Loucy (cell line): ENCODE data around the gene MOK.

ENCODE experiments used
- H2AFZ ChIP-seq: fragments of 200-600 bp; sonication (generic); 2 replicates; pipeline ENCODE4 v1.6.0; 2016; ENCODE audit warnings: antibody characterized with exemption, mild to moderate bottlenecking, low read length, moderate library complexity
- H3F3A ChIP-seq: fragments of 200-600 bp; 2 replicates; pipeline ENCODE4 v1.6.0; 2016; ENCODE audit warnings: antibody characterized with exemption, low read depth, mild to moderate bottlenecking
- H3K27me3 ChIP-seq: fragments of 200-600 bp; sonication (generic); 2 replicates; pipeline ENCODE4 v1.6.1; 2014; ENCODE audit warnings: low read length, mild to moderate bottlenecking; ENCODE audit not compliant: insufficient read depth, poor library complexity, severe bottlenecking
- H3K36me3 ChIP-seq: fragments of 200-600 bp; sonication (generic); 2 replicates; pipeline ENCODE4 v1.6.1; 2016; ENCODE audit warnings: low read length; ENCODE audit not compliant: insufficient read depth
- H3K4me1 ChIP-seq: fragments of 200-600 bp; sonication (generic); 2 replicates; pipeline ENCODE4 v1.5.1; 2014; ENCODE audit warnings: low read length, mild to moderate bottlenecking; ENCODE audit not compliant: insufficient read depth, poor library complexity, severe bottlenecking
- H3K4me2 ChIP-seq: fragments of 200-600 bp; sonication (generic); 2 replicates; pipeline ENCODE4 v1.6.0; 2014; ENCODE audit warnings: antibody characterized with exemption, low read length, low read depth, mild to moderate bottlenecking; ENCODE audit not compliant: poor library complexity, severe bottlenecking
- H3K4me3 ChIP-seq: fragments of 200-600 bp; sonication (generic); 2 replicates; pipeline ENCODE4 v1.5.1; 2014; ENCODE audit warnings: low read length, mild to moderate bottlenecking, mixed read lengths; ENCODE audit not compliant: poor library complexity, severe bottlenecking
- H3K79me2 ChIP-seq: fragments of 200-600 bp; sonication (generic); 2 replicates; pipeline ENCODE4 v1.6.1; 2014; ENCODE audit warnings: low read length; ENCODE audit not compliant: insufficient read depth
- H3K9ac ChIP-seq: fragments of 200-600 bp; sonication (generic); 2 replicates; pipeline ENCODE4 v1.6.0; 2014; ENCODE audit warnings: mild to moderate bottlenecking, low read depth, low read length, moderate library complexity; ENCODE audit not compliant: poor library complexity, severe bottlenecking
- H3K9me2 ChIP-seq: fragments of 200-600 bp; sonication (generic); replicated peaks from 2 replicates; pipeline ENCODE4 v1.6.1; 2016; ENCODE audit warnings: low read depth, low read length, mixed read lengths
- H3K9me3 ChIP-seq: fragments of 200-600 bp; sonication (generic); 2 replicates; pipeline ENCODE4 v1.6.1; 2014; ENCODE audit warnings: mild to moderate bottlenecking, antibody characterized with exemption, low read length, low read depth; ENCODE audit not compliant: insufficient read depth
- H4K20me1 ChIP-seq: fragments of 200-600 bp; sonication (generic); 2 replicates; pipeline ENCODE4 v1.6.0; 2014; ENCODE audit warnings: antibody characterized with exemption, low read length, mild to moderate bottlenecking; ENCODE audit not compliant: insufficient read depth, poor library complexity, severe bottlenecking
- EZH2phosphoT487 ChIP-seq: fragments of 200-600 bp; IDR thresholded peaks from 2 replicates; pipeline ENCODE4 v1.6.1; 2018; ENCODE audit warnings: antibody characterized with exemption, mild to moderate bottlenecking, moderate library complexity, borderline replicate concordance
- TF ChIP-seq, protein P1 (sequence below): fragments of 200-600 bp; sonication (generic); conservative IDR thresholded peaks from 2 replicates; pipeline ENCODE4 v1.5.1; 2014; ENCODE audit warnings: mild to moderate bottlenecking, antibody characterized with exemption, low read length

Gene MOK

DNA sequence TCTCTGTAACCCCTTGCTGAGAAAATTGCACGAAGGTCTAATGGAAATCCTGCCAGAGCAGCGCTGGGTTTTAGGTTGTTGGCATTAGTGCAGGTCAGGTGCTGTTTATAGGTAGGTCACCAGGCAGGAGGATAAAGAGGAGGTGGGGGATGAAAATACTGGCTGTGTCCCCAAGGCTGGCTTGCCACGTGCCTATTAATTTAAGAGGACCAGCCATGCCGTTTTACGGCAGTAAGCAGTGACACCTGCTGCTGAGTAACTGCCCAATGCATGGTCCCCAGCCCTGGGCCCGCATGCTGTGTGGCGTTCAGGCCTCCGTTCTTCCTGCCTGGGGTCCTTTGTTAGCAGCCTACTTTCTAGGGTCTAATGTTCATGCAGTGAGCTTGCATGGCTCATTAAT lies 98.0 kb downstream of the MOK start:
- H2AFZ ChIP-seq, result no peak overlapping the region
- peaks cover 14% of the 10 kb centered on the region for H4K20me1 ChIP-seq
- H3K4me1 ChIP-seq, result no peaks in the 10 kb centered on the region
- peaks cover 26% of the 10 kb centered on the region; the same call in 1 of the 2 replicates for H3K79me2 ChIP-seq
- no peak overlapping the region for H3K4me2 ChIP-seq
- H3F3A ChIP-seq, result no peaks in the 10 kb centered on the region
- H3K9me2 ChIP-seq, result no peaks in the 10 kb centered on the region
- H3K9me3 ChIP-seq, result no peaks in the 10 kb centered on the region
- H3K4me3 ChIP-seq, result no peak overlapping the region
- no peak overlapping the region for H3K9ac ChIP-seq
- H3K27me3 ChIP-seq, result no peaks in the 10 kb centered on the region
- H3K36me3 ChIP-seq, result peaks cover 65% of the 10 kb centered on the region; the same call in 1 of the 2 replicates
- no peak for TF ChIP-seq EZH2phosphoT487
- TF ChIP-seq, protein P1, sequence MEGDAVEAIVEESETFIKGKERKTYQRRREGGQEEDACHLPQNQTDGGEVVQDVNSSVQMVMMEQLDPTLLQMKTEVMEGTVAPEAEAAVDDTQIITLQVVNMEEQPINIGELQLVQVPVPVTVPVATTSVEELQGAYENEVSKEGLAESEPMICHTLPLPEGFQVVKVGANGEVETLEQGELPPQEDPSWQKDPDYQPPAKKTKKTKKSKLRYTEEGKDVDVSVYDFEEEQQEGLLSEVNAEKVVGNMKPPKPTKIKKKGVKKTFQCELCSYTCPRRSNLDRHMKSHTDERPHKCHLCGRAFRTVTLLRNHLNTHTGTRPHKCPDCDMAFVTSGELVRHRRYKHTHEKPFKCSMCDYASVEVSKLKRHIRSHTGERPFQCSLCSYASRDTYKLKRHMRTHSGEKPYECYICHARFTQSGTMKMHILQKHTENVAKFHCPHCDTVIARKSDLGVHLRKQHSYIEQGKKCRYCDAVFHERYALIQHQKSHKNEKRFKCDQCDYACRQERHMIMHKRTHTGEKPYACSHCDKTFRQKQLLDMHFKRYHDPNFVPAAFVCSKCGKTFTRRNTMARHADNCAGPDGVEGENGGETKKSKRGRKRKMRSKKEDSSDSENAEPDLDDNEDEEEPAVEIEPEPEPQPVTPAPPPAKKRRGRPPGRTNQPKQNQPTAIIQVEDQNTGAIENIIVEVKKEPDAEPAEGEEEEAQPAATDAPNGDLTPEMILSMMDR, result no peak

DNA sequence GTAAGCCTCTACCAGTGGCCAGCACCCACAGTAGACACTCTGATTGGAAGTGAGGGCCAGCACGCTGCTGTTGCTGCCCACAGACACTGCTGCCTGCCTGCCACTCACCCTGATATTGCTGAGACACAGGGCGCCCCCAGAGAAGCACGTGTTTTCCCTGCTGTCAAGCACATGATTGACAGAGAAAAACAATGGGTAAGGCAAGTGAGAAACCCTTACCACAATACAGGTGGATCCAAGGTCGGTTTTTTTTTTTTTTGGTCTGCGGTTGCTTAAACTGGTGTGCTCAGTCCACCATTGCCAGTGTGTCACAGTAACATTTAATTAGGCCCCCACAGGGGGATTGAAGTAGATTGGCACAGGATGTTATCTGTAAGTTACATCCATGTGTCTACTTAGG lies 99.4 kb downstream of the MOK start:
- TF ChIP-seq, protein P1, result no peak
- no peak for TF ChIP-seq EZH2phosphoT487
- Histone ChIP-seq H3K4me1 (peaks cover 5% of the 10 kb centered on the region), H4K20me1 (peaks cover 27% of the 10 kb centered on the region), H3K79me2 (peaks cover 35% of the 10 kb centered on the region; the same call in 1 of the 2 replicates), H3K9me3 (no peaks in the 10 kb centered on the region), H3K27me3 (no peaks in the 10 kb centered on the region), H3K9ac (no peak overlapping the region), H3K36me3 (peaks cover 53% of the 10 kb centered on the region; the same call in 1 of the 2 replicates), H3F3A (no peaks in the 10 kb centered on the region), H3K9me2 (no peaks in the 10 kb centered on the region), H3K4me2 (no peak overlapping the region), H3K4me3 (no peak overlapping the region), H2AFZ (no peak overlapping the region)

DNA sequence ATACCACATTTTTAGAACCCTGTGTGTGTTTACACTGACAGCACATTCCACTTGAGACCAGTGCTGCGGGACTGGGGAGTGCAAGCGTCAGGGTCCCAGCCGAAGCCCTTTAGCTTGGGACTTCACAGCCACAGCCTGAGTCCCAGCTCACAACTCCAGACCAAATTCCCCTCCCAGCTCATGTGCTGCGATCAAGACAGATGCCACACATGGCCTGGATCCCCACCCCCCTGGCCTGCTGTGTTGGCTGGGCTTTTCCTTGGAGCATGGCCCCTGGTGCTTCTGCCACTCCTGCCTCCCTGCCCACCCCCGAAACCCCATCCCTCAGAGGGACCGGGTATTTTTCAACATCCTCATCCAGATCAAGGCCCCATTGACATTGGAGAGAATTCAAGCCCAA lies 101.6 kb downstream of the MOK start:
- Histone ChIP-seq H4K20me1 (peaks cover 36% of the 10 kb centered on the region), H3F3A (no peaks in the 10 kb centered on the region), H2AFZ (no peak overlapping the region), H3K9ac (no peak overlapping the region), H3K9me2 (no peaks in the 10 kb centered on the region), H3K36me3 (peaks cover 51% of the 10 kb centered on the region; the same call in 1 of the 2 replicates), H3K27me3 (no peaks in the 10 kb centered on the region), H3K79me2 (peaks cover 35% of the 10 kb centered on the region; the same call in 1 of the 2 replicates), H3K9me3 (no peaks in the 10 kb centered on the region), H3K4me2 (no peak overlapping the region), H3K4me3 (no peak overlapping the region), H3K4me1 (peaks cover 5% of the 10 kb centered on the region)
- TF ChIP-seq EZH2phosphoT487, result no peak
- TF ChIP-seq, protein P1, result no peak
